Neutrophil (primary cell): ENCODE data around the gene MEG3.

Experiments used
- H3K27ac ChIP-seq: fragments of 200-600 bp; sonication (generic); 2 replicates; pipeline ENCODE4 v1.5.1; 2016; ENCODE audit warnings: mild to moderate bottlenecking, moderate library complexity
- H3K27me3 ChIP-seq: fragments of 200-600 bp; sonication (generic); 2 replicates; pipeline ENCODE4 v1.6.0; 2016; ENCODE audit warnings: mild to moderate bottlenecking
- H3K36me3 ChIP-seq: fragments of 200-600 bp; sonication (generic); 2 replicates; pipeline ENCODE4 v1.5.1; 2017
- H3K4me1 ChIP-seq, 2 experiments: fragments of 200-600 bp in 1 of 2; sonication (generic) in 1 of 2; 1 replicate in 1 of 2; 2 replicates in 1 of 2; pipeline versions ENCODE4 v1.5.1 to v1.6.1; 2013 to 2016; ENCODE audit warnings: low read depth in 1 of 2, low read length in 1 of 2, mild to moderate bottlenecking in 1 of 2, moderate library complexity in 1 of 2; ENCODE audit not compliant: control insufficient read depth in 1 of 2, insufficient read depth in 1 of 2
- H3K4me3 ChIP-seq, 2 experiments: fragments of 200-600 bp in 1 of 2; sonication (generic) in 1 of 2; 1 replicate in 1 of 2; 2 replicates in 1 of 2; pipeline ENCODE4 v1.5.1; 2013 to 2016; ENCODE audit warnings: low read depth in 1 of 2, low read length in 1 of 2, mild to moderate bottlenecking in 1 of 2, moderate library complexity in 1 of 2
- H3K9me3 ChIP-seq: fragments of 200-600 bp; sonication (generic); 2 replicates; pipeline ENCODE4 v1.5.1; 2016
- TF ChIP-seq, protein P1 (sequence below): fragments of 200-600 bp; sonication (generic); IDR thresholded peaks from 2 replicates; pipeline ENCODE4 v1.5.1; 2016; ENCODE audit warnings: antibody characterized with exemption

Gene MEG3

DNA sequence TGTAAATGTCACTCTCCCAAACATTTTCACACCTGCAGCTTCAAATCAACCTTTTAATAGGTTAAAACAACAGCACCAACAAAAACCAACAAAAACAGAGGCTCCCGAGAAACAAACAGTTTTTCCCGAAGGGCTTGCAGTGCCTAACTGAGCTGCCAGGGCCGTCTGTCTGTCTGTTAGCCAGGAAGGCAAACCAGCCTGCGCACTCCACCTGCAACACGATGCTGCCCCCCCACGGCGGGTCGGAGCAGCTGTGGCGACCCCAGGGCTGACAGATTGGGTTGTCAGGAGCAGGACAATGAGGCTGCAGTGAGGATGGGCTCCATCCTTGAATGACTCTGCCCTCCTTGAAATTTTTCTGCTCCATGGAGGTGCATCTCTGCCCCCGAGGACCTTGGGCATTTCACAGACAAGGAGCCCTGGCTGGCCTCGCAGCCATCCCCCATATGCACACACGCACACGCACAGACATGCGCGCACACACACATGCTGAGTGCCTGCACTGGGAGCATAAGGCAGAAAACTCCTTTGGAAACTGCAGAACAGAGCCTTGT lies 75.0 kb downstream of the MEG3 start:
- Histone ChIP-seq H3K27ac (no peak overlapping the region), H3K36me3 (no peaks in the 10 kb centered on the region), H3K27me3 (peaks cover 96% of the 10 kb centered on the region), H3K4me3 (no peak overlapping the region), H3K9me3 (no peaks in the 10 kb centered on the region), H3K4me1 (no peaks in the 10 kb centered on the region)
- TF ChIP-seq, protein P1, sequence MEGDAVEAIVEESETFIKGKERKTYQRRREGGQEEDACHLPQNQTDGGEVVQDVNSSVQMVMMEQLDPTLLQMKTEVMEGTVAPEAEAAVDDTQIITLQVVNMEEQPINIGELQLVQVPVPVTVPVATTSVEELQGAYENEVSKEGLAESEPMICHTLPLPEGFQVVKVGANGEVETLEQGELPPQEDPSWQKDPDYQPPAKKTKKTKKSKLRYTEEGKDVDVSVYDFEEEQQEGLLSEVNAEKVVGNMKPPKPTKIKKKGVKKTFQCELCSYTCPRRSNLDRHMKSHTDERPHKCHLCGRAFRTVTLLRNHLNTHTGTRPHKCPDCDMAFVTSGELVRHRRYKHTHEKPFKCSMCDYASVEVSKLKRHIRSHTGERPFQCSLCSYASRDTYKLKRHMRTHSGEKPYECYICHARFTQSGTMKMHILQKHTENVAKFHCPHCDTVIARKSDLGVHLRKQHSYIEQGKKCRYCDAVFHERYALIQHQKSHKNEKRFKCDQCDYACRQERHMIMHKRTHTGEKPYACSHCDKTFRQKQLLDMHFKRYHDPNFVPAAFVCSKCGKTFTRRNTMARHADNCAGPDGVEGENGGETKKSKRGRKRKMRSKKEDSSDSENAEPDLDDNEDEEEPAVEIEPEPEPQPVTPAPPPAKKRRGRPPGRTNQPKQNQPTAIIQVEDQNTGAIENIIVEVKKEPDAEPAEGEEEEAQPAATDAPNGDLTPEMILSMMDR = no peak

DNA sequence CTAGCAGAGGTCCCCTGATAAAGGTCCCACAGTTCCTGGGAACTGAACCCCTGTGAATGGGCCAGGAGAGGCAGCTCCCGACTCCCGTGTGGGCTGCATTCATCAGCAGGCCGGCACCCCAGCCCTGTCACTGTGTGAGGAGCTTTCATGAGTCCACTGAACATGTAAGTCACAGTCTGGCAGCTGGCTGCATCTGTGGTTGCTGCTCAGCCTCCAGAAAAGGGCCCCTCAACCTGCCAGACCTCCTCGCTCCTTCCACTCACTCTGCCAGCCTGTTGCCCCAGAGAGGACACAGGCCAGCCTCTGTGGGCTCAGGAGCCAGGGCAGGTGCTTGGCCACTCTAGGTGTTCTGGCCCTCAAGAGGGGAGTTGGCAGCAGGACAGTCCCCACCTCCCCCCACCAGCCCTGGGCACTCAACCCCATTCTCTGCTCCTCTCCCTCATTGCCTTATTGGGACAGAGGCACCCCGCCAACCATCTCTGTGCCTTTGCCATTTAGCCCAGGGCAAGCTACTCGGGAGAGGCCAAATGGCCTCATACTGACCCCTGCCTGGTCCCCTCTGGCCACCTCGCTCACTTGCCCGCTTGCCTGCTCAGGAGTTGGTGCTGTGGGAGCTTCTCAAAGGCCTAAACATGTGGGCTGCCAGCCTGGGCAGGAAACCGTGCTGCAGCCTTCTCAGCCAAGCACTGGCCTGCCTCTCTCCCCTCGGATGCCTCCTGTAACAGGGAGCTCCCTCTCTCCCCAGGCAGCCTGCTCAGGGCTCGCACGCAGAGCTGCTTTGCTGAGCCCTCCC lies 75.7 kb downstream of the MEG3 start:
- no peak overlapping the region for H3K4me3 ChIP-seq
- no peaks in the 10 kb centered on the region for H3K4me1 ChIP-seq
- no peaks in the 10 kb centered on the region for H3K36me3 ChIP-seq
- TF ChIP-seq, protein P1 = no peak
- H3K27ac ChIP-seq = no peak overlapping the region
- H3K9me3 ChIP-seq = no peaks in the 10 kb centered on the region
- H3K27me3 ChIP-seq = peaks cover 98% of the 10 kb centered on the region

DNA sequence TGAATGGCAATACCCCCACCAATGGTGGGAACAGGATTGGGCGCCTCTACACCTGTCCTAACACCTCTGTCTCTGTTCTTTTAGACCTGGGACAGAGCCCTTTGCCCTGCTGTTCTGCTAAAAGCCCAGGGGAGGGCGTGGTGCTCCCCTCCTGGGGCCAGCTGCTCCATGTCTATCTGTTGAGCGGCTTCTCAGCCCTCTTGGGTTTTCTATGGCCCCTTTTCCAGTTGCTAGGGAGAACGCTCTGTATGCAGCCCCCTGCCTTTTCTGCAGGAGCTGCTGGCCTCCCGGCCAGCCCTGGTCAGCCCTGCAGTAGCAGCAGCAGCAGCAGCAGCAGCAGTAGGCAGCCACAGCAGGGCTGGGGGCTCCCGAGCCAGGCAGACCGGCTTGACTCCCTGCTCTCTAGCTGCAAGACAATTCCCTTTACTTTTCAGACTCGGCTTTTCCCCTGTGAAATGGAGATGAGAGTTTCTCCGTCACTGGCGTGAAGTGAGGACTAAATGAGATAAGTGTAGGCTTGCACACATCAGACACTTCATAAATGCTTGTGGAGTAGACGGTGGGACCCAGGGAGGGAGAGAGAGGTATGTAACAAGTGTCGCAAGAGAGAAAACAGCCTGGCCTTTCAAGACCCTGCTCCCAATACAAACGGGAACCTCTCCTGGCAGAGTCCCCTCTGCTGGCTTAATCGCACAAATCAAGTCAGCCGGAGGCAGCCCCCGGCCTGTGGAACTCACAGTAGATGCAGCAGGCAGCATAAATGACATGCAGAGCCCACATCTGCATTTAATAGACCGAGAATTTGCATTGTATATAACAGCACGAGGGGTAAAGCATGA lies 76.6 kb downstream of the MEG3 start:
- no peaks in the 10 kb centered on the region for H3K9me3 ChIP-seq
- H3K4me1 ChIP-seq = no peaks in the 10 kb centered on the region
- H3K27ac ChIP-seq = no peak overlapping the region
- H3K4me3 ChIP-seq = no peak overlapping the region
- H3K27me3 ChIP-seq = peaks cover 98% of the 10 kb centered on the region
- H3K36me3 ChIP-seq = no peaks in the 10 kb centered on the region
- TF ChIP-seq, protein P1 = no peak

DNA sequence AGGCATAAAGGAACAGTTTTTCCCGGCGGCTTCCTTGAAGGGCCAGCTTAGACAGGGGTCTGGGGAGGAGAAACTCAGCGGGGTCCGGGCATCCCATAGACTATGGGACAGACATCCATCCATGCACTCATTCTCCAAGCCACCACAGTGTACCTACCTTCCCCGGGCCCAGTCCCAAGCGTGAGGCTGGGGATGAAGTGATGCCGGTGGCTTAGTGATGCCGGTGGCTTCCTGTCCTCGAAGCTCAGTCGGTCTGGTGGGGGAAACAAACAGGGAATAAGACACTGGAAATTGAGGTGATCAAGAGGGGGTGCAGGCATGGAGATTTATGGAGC lies 77.2 kb downstream of the MEG3 start:
- Histone ChIP-seq H3K9me3 (no peaks in the 10 kb centered on the region), H3K27ac (no peak overlapping the region), H3K4me3 (no peak overlapping the region), H3K27me3 (peaks cover 97% of the 10 kb centered on the region), H3K4me1 (no peaks in the 10 kb centered on the region), H3K36me3 (no peaks in the 10 kb centered on the region)
- TF ChIP-seq, protein P1 = no peak

DNA sequence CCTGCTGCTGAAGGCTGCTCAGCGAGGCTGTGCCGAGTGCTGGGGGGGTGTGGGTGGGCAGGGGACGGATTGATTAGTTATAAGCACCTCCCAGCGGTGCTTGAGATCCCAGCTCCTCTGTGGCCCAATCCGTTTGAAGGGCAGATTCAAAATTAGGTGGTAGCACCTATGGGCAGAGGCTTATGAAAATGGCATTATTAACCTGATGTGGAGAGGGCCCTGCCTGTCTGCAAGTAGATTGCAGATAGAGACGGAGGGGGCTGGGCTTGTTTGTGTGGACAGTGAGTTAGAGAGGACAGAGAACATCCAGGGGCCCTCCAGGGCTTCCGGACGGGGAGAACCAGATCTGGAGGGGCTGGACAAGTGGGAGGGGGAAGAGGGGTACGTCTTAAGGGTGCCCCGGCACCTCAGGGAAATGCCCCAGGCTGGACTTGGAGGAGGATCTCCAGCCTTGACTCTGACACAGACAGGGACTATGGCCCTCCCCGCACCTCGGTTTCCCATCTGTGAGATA lies 77.8 kb downstream of the MEG3 start, which contains the start of gene RTL1:
Gene RTL1 (minus strand): TSS at position 51 of the 514 bp plus-strand sequence. CDS start 18,934 bp downstream, outside the sequence.
- H3K27me3 ChIP-seq = peaks cover 90% of the 10 kb centered on the region
- no peak within 1 kb of the TSS for H3K27ac ChIP-seq
- H3K4me3 ChIP-seq = no peak within 1 kb of the TSS
- no peaks in the 10 kb centered on the region for H3K36me3 ChIP-seq
- H3K4me1 ChIP-seq = no peaks in the 10 kb centered on the region
- TF ChIP-seq, protein P1 = no peak
- H3K9me3 ChIP-seq = no peaks in the 10 kb centered on the region
